ENCODE results near the gene ABI1.
"Not testable (repeated sequence)": the region's sequence is repeated elsewhere in the genome, so short reads cannot be mapped to it uniquely, and the experiment has no call there.

ABI1 gene

GRCh38 chr10:26804418-26805393, 56.1 kb downstream of the ABI1 start:
- DNase-seq, result no peak

- DNase-seq, result no peak
Observed at GRCh38 chr10:26803849-26804248, 56.9 kb downstream of the ABI1 start.

GRCh38 chr10:26802527-26802926, 58.2 kb downstream of the ABI1 start:
- DNase-seq, result no peak

- no peak for DNase-seq
Observed at GRCh38 chr10:26801831-26802230, 58.9 kb downstream of the ABI1 start.

- no peak for DNase-seq
Observed at GRCh38 chr10:26801274-26801673, 59.5 kb downstream of the ABI1 start.

GRCh38 chr10:26800468-26800867, 60.3 kb downstream of the ABI1 start:
- DNase-seq, result no peak

- no peak for DNase-seq
Observed at GRCh38 chr10:26799342-26799741, 61.4 kb downstream of the ABI1 start.

- no peak for DNase-seq
Observed at GRCh38 chr10:26798298-26798697, 62.5 kb downstream of the ABI1 start.

- DNase-seq, result no peak
Observed at GRCh38 chr10:26797340-26797739, 63.4 kb downstream of the ABI1 start.

- no peak for DNase-seq
Observed at GRCh38 chr10:26792758-26793495, 67.8 kb downstream of the ABI1 start.

GRCh38 chr10:26790221-26790995, 70.3 kb downstream of the ABI1 start:
- no peak for DNase-seq

GRCh38 chr10:26789779-26790178, 71.0 kb downstream of the ABI1 start:
- DNase-seq, result not testable (repeated sequence)

- no peak for DNase-seq
Observed at GRCh38 chr10:26787362-26787761, 73.4 kb downstream of the ABI1 start.

- DNase-seq, result no peak
Observed at GRCh38 chr10:26781797-26782196, 79.0 kb downstream of the ABI1 start.

- DNase-seq, result no peak
Observed at GRCh38 chr10:26780793-26781601, 79.8 kb downstream of the ABI1 start.

GRCh38 chr10:26780106-26780792, 80.5 kb downstream of the ABI1 start:
- DNase-seq, result no peak

- DNase-seq, result no peak
Observed at GRCh38 chr10:26779176-26779860, 81.4 kb downstream of the ABI1 start.

- DNase-seq, result no peak
Observed at GRCh38 chr10:26777686-26778085, 83.1 kb downstream of the ABI1 start.

- DNase-seq, result no peak
Observed at GRCh38 chr10:26776258-26776657, 84.5 kb downstream of the ABI1 start.

GRCh38 chr10:26773633-26774032, 87.1 kb downstream of the ABI1 start:
- no peak for DNase-seq

- no peak for DNase-seq
Observed at GRCh38 chr10:26770069-26770468, 90.7 kb downstream of the ABI1 start.
